Sigmoid colon (tissue), 4 donors: Measurements from ENCODE around the gene INTS2.

Experiments used
- CTCF ChIP-seq, 4 experiments: fragments of 450-650 bp in 3 of 4; fragments of 200-600 bp in 1 of 4; IDR thresholded peaks; one replicate each; pipeline ENCODE4 v1.5.1; 2016 to 2019; ENCODE audit warnings: antibody characterized with exemption in 4 of 4, mild to moderate bottlenecking in 3 of 4, moderate library complexity in 2 of 4
- EP300 ChIP-seq, 4 donors: sonication (generic); formaldehyde crosslinking; IDR thresholded peaks; one replicate each; pipeline ENCODE4 v1.6.1; 2017; ENCODE audit warnings: antibody characterized with exemption in 4 of 4
- POLR2A ChIP-seq, 2 donors: fragments of 450-650 bp; IDR thresholded peaks; one replicate each; pipeline ENCODE4 v1.6.1; 2016; ENCODE audit warnings: antibody characterized with exemption in 2 of 2, mild to moderate bottlenecking in 2 of 2, moderate library complexity in 2 of 2

DNA sequence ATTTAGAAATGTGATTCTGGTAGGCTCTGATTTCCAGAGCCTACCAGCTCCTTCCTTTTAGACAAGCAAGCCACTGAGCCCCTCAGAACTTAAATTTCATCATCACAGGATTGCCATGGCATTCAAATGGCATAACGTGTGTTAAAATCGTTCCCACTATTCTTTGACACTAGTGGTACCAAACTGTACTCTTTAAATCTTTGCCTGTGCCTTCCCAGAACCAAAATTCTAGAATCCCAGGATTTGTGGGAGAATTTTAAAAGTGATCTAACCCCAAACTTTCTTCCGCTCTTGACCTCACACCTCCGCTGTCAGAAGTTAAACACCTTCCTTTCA is 287 bp upstream of the INTS2 start:
- TF ChIP-seq CTCF (IDR thresholded peaks at IDR 0.05) = no peak
- TF ChIP-seq POLR2A (IDR thresholded peaks at IDR 0.05) = no peak
- no peak for TF ChIP-seq EP300 (IDR thresholded peaks at IDR 0.05)
